ENCODE data around the gene EPHB1. TPM values are rescaled to one million over a fixed set of nuclear protein-coding genes. Genes with fewer than 3 reads are reported as not detected.

EPHB1 gene
- total and polyA plus RNA-seq, 4 donors: 0.23 to 1.7 (median 0.52) TPM

GRCh38 chr3:134978658-134979057 lies 183.6 kb downstream of the EPHB1 start:
- DNase-seq (ENCODE audit: low spot score): no peak
- WGBS: 83% methylated on average over 1 of the region's 1 CpG
- no peak overlapping the region for H3K4me3 ChIP-seq (ENCODE audit: low read depth in 1 of 3, low read length in 3 of 3)
- H3K4me1 ChIP-seq (ENCODE audit: control insufficient read depth in 4 of 4, insufficient read depth in 4 of 4, low read length in 3 of 4): no peaks in the 10 kb centered on the region
- H3K36me3 ChIP-seq (ENCODE audit: control insufficient read depth in 4 of 4, insufficient read depth in 3 of 4, low read depth in 1 of 4, low read length in 3 of 4): no peaks in the 10 kb centered on the region
- H3K9ac ChIP-seq (ENCODE audit: low read depth in 1 of 2, low read length in 2 of 2): no peak overlapping the region
- H3K27me3 ChIP-seq (ENCODE audit: control insufficient read depth in 4 of 4, insufficient read depth in 4 of 4, low read length in 3 of 4): no peaks in the 10 kb centered on the region
- no peaks in the 10 kb centered on the region for H3K9me3 ChIP-seq (ENCODE audit: control insufficient read depth in 4 of 4, low read length in 3 of 4)
- no peak overlapping the region for H3K27ac ChIP-seq (ENCODE audit: low read depth in 1 of 2, low read length in 2 of 2)
- TF ChIP-seq CTCF (IDR thresholded peaks at IDR 0.05; ENCODE audit: low read depth, low read length, missing input control) (no peak), FOXA2 (IDR thresholded peaks at IDR 0.05) (no peak), EGR1 (IDR thresholded peaks at IDR 0.05; ENCODE audit: low read depth in 2 of 2) (no peak), HNF4A (conservative IDR thresholded peaks at IDR 0.05) (no peak), REST (IDR thresholded peaks at IDR 0.05) (no peak)

- Histone ChIP-seq H3K4me1 (ENCODE audit: control insufficient read depth in 4 of 4, insufficient read depth in 4 of 4, low read length in 3 of 4) (no peaks in the 10 kb centered on the region), H3K27ac (ENCODE audit: low read depth in 1 of 2, low read length in 2 of 2) (no peak overlapping the region), H3K27me3 (ENCODE audit: control insufficient read depth in 4 of 4, insufficient read depth in 4 of 4, low read length in 3 of 4) (no peaks in the 10 kb centered on the region), H3K9ac (ENCODE audit: low read depth in 1 of 2, low read length in 2 of 2) (no peak overlapping the region), H3K36me3 (ENCODE audit: control insufficient read depth in 4 of 4, insufficient read depth in 3 of 4, low read depth in 1 of 4, low read length in 3 of 4) (no peaks in the 10 kb centered on the region), H3K9me3 (ENCODE audit: control insufficient read depth in 4 of 4, low read length in 3 of 4) (no peaks in the 10 kb centered on the region), H3K4me3 (ENCODE audit: low read depth in 1 of 3, low read length in 3 of 3) (no peak overlapping the region)
- 73% methylated on average over 6 of the region's 6 CpGs for WGBS
- no peak for TF ChIP-seq FOXA2 (IDR thresholded peaks at IDR 0.05)
- no peak for TF ChIP-seq REST (IDR thresholded peaks at IDR 0.05)
- no peak for TF ChIP-seq HNF4A (conservative IDR thresholded peaks at IDR 0.05)
- TF ChIP-seq GABPA (IDR thresholded peaks at IDR 0.05 in 1 of 2, conservative IDR thresholded peaks at IDR 0.05 in 1 of 2): no peak
- no peak for TF ChIP-seq RAD21 (IDR thresholded peaks at IDR 0.05)
- no peak for TF ChIP-seq EGR1 (IDR thresholded peaks at IDR 0.05; ENCODE audit: low read depth in 2 of 2)
- no peak for TF ChIP-seq MAX (IDR thresholded peaks at IDR 0.05)
- no peak for TF ChIP-seq YY1 (IDR thresholded peaks at IDR 0.05)
- no peak for TF ChIP-seq ATF3 (IDR thresholded peaks at IDR 0.05)
- TF ChIP-seq SP1 (IDR thresholded peaks at IDR 0.05): no peak
- TF ChIP-seq CTCF (IDR thresholded peaks at IDR 0.05; ENCODE audit: low read depth, low read length, missing input control): no peak
- no peak for TF ChIP-seq JUND (IDR thresholded peaks at IDR 0.05)
- no peak for TF ChIP-seq ZBTB33 (IDR thresholded peaks at IDR 0.05)
- TF ChIP-seq HNF4G (IDR thresholded peaks at IDR 0.05): no peak
- no peak for TF ChIP-seq FOXA1 (IDR thresholded peaks at IDR 0.05)
- DNase-seq (ENCODE audit: low spot score): no peak
Observed at GRCh38 chr3:134985864-134986715, 191.0 kb downstream of the EPHB1 start.
